Lower lobe of right lung (tissue), 2 donors: ENCODE measurements around the gene P3H3. TPM values are rescaled to one million over a fixed set of nuclear protein-coding genes. Genes with fewer than 3 reads are reported as not detected.
A peak's percentile ranks its signal among the peaks of the same experiment; 100 is the strongest.
"Not testable (repeated sequence)": the region's sequence is repeated elsewhere in the genome, so short reads cannot be mapped to it uniquely, and the experiment has no call there.

Source experiments
- ATAC-seq, 2 donors: fragments of 200-7000 bp; cut with Tn5 transposase; one replicate each; pipeline ENCODE4 v1.9.1; 2020 to 2022; ENCODE audit warnings: mild to moderate bottlenecking in 2 of 2, moderate library complexity in 2 of 2
- DNase-seq: peaks from one replicate; pipeline ENCODE4 v3.0.0-alpha.2; 2020
- H3K27ac ChIP-seq: fragments of 200-600 bp; one replicate; pipeline ENCODE4 v1.8.0; 2022
- H3K27me3 ChIP-seq: fragments of 200-600 bp; one replicate; pipeline ENCODE4 v1.8.0; 2022; ENCODE audit warnings: low read depth
- H3K36me3 ChIP-seq: fragments of 200-600 bp; one replicate; pipeline ENCODE4 v1.8.0; 2022; ENCODE audit warnings: mild to moderate bottlenecking
- H3K4me1 ChIP-seq: fragments of 200-600 bp; one replicate; pipeline ENCODE4 v1.8.0; 2022
- H3K4me3 ChIP-seq: fragments of 200-600 bp; one replicate; pipeline ENCODE4 v1.8.0; 2022; ENCODE audit warnings: mild to moderate bottlenecking
- H3K9me3 ChIP-seq: fragments of 200-600 bp; one replicate; pipeline ENCODE4 v1.8.0; 2022
- CTCF ChIP-seq: fragments of 200-600 bp; IDR thresholded peaks from one replicate; pipeline ENCODE4 v1.8.0; 2022; ENCODE audit warnings: antibody characterized with exemption, mild to moderate bottlenecking
- intact Hi-C: fragments of 100-400 bp; cut with DNase I; formaldehyde crosslinking; loops from one replicate; pipeline ENCODE4 v1.11.0; 2022
- total RNA-seq: library from RNA; stranded (reverse); fragmentation: NEBNext Ultra II Directional; extraction: Animal tissue kit (Norgen Biotek cat#: 25700); gene quantifications from one replicate; pipeline ENCODE4 v1.2.1, GENCODE V29; 2021
- donor health status: DM: no; HTN: yes; CAD: no; lungs with severe emphysema.

P3H3 gene
- total RNA-seq, 1 donor from 2014 or later: 7.0 TPM

DNA sequence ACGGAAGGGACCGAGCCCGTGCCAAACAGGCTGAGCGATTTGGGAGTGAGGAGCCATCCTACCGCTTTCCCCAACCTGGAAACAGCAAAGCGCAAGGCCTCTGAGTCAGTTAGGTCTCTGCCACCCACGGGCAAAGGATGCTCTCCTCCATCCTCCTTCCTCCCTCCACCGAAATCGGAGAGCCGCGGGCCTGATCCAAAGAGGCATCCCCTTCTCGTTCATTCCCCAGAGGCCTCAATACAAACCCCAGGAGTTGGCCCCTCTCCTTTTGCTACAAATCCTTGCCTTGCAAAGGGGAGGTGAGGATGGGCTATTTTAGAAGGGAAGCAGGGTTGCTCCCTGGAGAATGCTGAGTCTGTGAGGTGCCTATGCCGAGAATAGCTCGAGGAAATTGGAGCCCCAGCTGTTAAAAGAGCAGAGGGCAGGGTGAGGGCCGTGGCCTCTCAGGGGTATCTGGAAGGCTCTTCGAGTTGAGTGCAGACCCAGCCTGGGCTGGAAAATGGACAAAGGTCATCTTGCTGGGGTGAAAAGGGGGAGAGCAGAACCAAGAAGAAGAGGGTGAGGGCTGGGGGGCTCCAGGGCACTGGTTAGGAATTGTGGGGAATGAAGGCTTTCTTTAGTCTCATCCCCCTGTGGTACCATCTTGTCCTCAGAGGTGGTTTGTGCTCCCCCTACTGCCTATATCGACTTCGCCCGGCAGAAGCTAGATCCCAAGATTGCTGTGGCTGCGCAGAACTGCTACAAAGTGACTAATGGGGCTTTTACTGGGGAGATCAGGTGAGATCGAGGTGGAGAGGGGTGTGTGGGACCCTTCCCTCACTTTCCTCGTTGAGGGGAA lies 40.2 kb downstream of the P3H3 start:
- ATAC-seq (peak in 1 of 2 donors; percentile 1), DNase-seq (no peak)
- TF ChIP-seq CTCF: no peak
- intact Hi-C loops: no loop called here
- Histone ChIP-seq H3K4me3 (peak overlapping the region; percentile 98), H3K4me1 (peaks cover 47% of the 10 kb centered on the region), H3K27ac (peak overlapping the region; percentile 98), H3K36me3 (peaks cover 55% of the 10 kb centered on the region), H3K27me3 (no peaks in the 10 kb centered on the region), H3K9me3 (no peaks in the 10 kb centered on the region)

- peak; percentile 94 for TF ChIP-seq CTCF
- peaks cover 46% of the 10 kb centered on the region for H3K36me3 ChIP-seq
- DNase-seq (peak; percentile 81), ATAC-seq (no peak)
- no peaks in the 10 kb centered on the region for H3K27me3 ChIP-seq
- H3K4me3 ChIP-seq: peak overlapping the region; percentile 98
- H3K27ac ChIP-seq: no peak overlapping the region
- intact Hi-C loops: no loop called here
- no peaks in the 10 kb centered on the region for H3K9me3 ChIP-seq
- peaks cover 54% of the 10 kb centered on the region for H3K4me1 ChIP-seq
These were observed 41.1 kb downstream of the P3H3 start for GRCh38 chr12:6869049-6870021.

DNA sequence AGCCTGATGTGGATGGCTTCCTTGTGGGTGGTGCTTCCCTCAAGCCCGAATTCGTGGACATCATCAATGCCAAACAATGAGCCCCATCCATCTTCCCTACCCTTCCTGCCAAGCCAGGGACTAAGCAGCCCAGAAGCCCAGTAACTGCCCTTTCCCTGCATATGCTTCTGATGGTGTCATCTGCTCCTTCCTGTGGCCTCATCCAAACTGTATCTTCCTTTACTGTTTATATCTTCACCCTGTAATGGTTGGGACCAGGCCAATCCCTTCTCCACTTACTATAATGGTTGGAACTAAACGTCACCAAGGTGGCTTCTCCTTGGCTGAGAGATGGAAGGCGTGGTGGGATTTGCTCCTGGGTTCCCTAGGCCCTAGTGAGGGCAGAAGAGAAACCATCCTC lies 42.1 kb downstream of the P3H3 start:
- Histone ChIP-seq H3K4me1 (peaks cover 58% of the 10 kb centered on the region), H3K36me3 (peaks cover 36% of the 10 kb centered on the region)
- H3K27ac ChIP-seq, H3K9me3 ChIP-seq, DNase-seq, ATAC-seq, intact Hi-C loops, H3K4me3 ChIP-seq, H3K27me3 ChIP-seq: not testable (repeated sequence)

DNA sequence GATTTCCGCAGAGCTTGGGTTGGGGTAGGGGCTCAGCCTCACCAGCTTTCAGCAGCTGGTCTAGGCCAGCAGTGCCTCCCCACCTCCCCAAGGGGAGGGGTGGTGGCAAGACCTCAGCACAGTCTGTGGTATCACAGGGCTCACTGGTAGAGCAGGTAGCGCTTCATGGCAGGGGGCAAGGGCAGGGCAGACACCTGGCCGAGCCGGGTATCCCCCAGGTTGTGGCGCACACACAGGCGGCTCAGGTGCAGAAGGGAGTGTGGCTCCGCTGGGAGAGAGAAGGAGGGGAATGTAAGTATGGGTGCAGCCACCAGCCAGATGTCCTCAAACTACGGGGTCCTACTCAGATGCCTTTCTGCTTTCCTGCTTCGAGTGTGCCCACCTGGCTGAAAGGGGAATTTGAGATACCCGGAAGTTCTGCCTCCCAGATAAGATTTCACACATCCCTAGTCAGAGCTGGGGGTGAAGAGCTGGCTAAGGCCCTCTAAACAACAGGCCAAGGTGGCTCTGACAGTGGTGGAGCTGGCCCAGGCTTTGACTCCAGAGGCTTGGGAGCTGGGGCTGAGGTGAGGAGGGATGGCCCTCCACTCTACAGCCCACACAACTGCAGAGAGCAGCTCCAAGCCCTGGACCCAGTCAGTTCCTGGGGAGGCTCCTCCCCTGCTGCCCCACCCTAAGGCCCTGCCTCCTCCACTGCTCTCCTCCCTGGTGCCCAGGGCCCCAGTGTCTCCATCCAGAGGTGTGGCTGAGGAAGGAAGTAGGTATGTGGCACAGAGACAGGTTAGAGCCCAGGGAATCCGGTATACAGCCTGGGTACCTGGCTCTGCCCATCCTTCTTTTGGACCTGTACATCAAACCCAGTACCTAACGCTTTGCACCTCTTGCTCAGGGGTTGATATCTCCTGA lies 43.1 kb downstream of the P3H3 start:
- no peaks in the 10 kb centered on the region for H3K9me3 ChIP-seq
- no peaks in the 10 kb centered on the region for H3K27me3 ChIP-seq
- ATAC-seq (peak in 1 of 2 donors; percentile 8), DNase-seq (no peak)
- intact Hi-C loops: no loop called here
- peak overlapping the region; percentile 84 for H3K27ac ChIP-seq
- H3K36me3 ChIP-seq: peaks cover 29% of the 10 kb centered on the region
- peak overlapping the region; percentile 99 for H3K4me3 ChIP-seq
- no peak for TF ChIP-seq CTCF
- H3K4me1 ChIP-seq: peaks cover 58% of the 10 kb centered on the region

GRCh38 chr12:6872073-6873048 lies 44.2 kb downstream of the P3H3 start:
- peak; percentile 97 for TF ChIP-seq CTCF
- H3K4me3 ChIP-seq: peak overlapping the region; percentile 99
- H3K27ac ChIP-seq: peak overlapping the region; percentile 84
- H3K4me1 ChIP-seq: peaks cover 53% of the 10 kb centered on the region
- intact Hi-C loops: no loop called here
- no peaks in the 10 kb centered on the region for H3K9me3 ChIP-seq
- ATAC-seq: peak; percentile 84 to 87
- peaks cover 29% of the 10 kb centered on the region for H3K36me3 ChIP-seq
- peak; percentile 90 for DNase-seq
- no peaks in the 10 kb centered on the region for H3K27me3 ChIP-seq
